Measurements from ENCODE around the gene INPP1. TPM values are rescaled to one million over a fixed set of nuclear protein-coding genes. Genes with fewer than 3 reads are reported as not detected.

The INPP1 gene
- total and polyA plus RNA-seq, 2 donors from 2014 or later: 15.1 to 27.2 TPM

GRCh38 chr2:190318514-190318913, 24.9 kb upstream of the INPP1 start:
- H3K27ac ChIP-seq (ENCODE audit: low read depth in 2 of 2, low read length in 2 of 2): peak overlapping the region; percentile 92 to 98
- H3K4me1 ChIP-seq (ENCODE audit: control insufficient read depth in 2 of 3, insufficient read depth in 2 of 3, low read depth in 1 of 3, low read length in 3 of 3): peaks cover 0 to 13% (median 9%) of the 10 kb centered on the region in 3 donors
- no peaks in the 10 kb centered on the region for H3K9me3 ChIP-seq (ENCODE audit: control insufficient read depth in 2 of 3, insufficient read depth in 1 of 3, low read length in 3 of 3)

DNA sequence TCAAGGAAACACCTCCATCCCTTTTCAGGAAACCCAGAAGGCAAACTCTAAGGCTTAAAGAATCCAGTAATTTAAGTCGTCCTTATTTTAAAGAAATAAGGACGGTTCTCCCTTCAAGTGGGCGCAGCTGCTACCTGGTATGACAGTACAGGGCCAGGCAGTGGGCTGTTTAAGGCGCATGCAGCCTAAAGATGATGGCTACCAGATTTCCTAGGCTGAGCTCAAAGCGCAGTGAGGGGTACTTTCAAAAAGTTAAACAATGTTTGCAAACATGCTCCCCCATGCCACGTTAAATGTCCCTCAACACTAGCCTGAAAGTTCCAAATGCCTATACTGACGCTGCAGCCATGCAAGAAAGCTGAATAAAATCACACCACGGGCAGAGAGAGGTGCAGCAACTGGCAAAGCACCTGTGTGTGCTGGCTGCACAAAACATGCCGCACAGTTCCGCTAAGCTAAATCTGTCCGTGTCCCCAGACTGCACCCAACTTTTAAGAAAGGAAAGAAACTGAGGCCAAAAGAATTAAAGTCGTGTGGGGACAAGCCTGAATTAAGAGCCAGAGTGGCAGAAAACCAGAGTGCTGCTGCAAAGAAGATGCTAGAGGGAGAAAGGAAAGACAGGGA, 24.3 kb upstream of the INPP1 start:
- DNase-seq: peak in 1 of 5 donors; percentile 57
- Histone ChIP-seq H3K27me3 (ENCODE audit: control insufficient read depth, insufficient read depth, low read length) (no peaks in the 10 kb centered on the region), H3K4me1 (ENCODE audit: control insufficient read depth in 2 of 3, insufficient read depth in 2 of 3, low read depth in 1 of 3, low read length in 3 of 3) (peaks cover 0 to 13% (median 9%) of the 10 kb centered on the region in 3 donors), H3K4me3 (ENCODE audit: low read length in 3 of 3) (peak overlapping the region; percentile 86 to 96 (median 94)), H3K27ac (ENCODE audit: low read depth in 2 of 2, low read length in 2 of 2) (peak overlapping the region; percentile 92 to 98), H3K9me3 (ENCODE audit: control insufficient read depth in 2 of 3, insufficient read depth in 1 of 3, low read length in 3 of 3) (no peaks in the 10 kb centered on the region), H3K9ac (ENCODE audit: low read length in 3 of 3) (peak overlapping the region; percentile 73 to 93 (median 90)), H3K36me3 (ENCODE audit: control insufficient read depth in 2 of 3, insufficient read depth in 3 of 3, low read length in 3 of 3) (no peaks in the 10 kb centered on the region)
- TF ChIP-seq, protein P1, sequence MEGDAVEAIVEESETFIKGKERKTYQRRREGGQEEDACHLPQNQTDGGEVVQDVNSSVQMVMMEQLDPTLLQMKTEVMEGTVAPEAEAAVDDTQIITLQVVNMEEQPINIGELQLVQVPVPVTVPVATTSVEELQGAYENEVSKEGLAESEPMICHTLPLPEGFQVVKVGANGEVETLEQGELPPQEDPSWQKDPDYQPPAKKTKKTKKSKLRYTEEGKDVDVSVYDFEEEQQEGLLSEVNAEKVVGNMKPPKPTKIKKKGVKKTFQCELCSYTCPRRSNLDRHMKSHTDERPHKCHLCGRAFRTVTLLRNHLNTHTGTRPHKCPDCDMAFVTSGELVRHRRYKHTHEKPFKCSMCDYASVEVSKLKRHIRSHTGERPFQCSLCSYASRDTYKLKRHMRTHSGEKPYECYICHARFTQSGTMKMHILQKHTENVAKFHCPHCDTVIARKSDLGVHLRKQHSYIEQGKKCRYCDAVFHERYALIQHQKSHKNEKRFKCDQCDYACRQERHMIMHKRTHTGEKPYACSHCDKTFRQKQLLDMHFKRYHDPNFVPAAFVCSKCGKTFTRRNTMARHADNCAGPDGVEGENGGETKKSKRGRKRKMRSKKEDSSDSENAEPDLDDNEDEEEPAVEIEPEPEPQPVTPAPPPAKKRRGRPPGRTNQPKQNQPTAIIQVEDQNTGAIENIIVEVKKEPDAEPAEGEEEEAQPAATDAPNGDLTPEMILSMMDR (IDR thresholded peaks at IDR 0.05; ENCODE audit: borderline replicate concordance, extremely low read depth, insufficient read depth): no peak
- intact Hi-C loops (cut with DNase I): loop anchor here (5.0 kb wide), 1 partner anchor 163 kb away; no protein-coding TSS in a partner anchor
- FAIRE-seq: no peak

More at GRCh38 chr2:190318514-190318913, 24.9 kb upstream of the INPP1 start:
- DNase-seq (no peak), FAIRE-seq (no peak)
- H3K4me3 ChIP-seq (ENCODE audit: low read length in 3 of 3): peak overlapping the region; percentile 86 to 96 (median 94)
- H3K9ac ChIP-seq (ENCODE audit: low read length in 3 of 3): peak overlapping the region; percentile 73 to 93 (median 90)
- H3K27me3 ChIP-seq (ENCODE audit: control insufficient read depth, insufficient read depth, low read length): no peaks in the 10 kb centered on the region
- H3K36me3 ChIP-seq (ENCODE audit: control insufficient read depth in 2 of 3, insufficient read depth in 3 of 3, low read length in 3 of 3): no peaks in the 10 kb centered on the region
- TF ChIP-seq, protein P1 (IDR thresholded peaks at IDR 0.05; ENCODE audit: borderline replicate concordance, extremely low read depth, insufficient read depth): no peak
- intact Hi-C loops (cut with DNase I): loop anchor here (5.0 kb wide), 1 partner anchor 164 kb away; no protein-coding TSS in a partner anchor

- intact Hi-C loops (cut with DNase I): loop anchor here (5.0 kb wide), 1 partner anchor 162 kb away; no protein-coding TSS in a partner anchor
- Histone ChIP-seq H3K36me3 (ENCODE audit: control insufficient read depth in 2 of 3, insufficient read depth in 3 of 3, low read length in 3 of 3) (no peaks in the 10 kb centered on the region), H3K27ac (ENCODE audit: low read depth in 2 of 2, low read length in 2 of 2) (peak within 1 kb of the TSS; percentile 92 to 98), H3K4me3 (ENCODE audit: low read length in 3 of 3) (peak within 1 kb of the TSS; percentile 86 to 96 (median 94)), H3K9ac (ENCODE audit: low read length in 3 of 3) (peak within 1 kb of the TSS; percentile 73 to 93 (median 90)), H3K9me3 (ENCODE audit: control insufficient read depth in 2 of 3, insufficient read depth in 1 of 3, low read length in 3 of 3) (no peaks in the 10 kb centered on the region), H3K27me3 (ENCODE audit: control insufficient read depth, insufficient read depth, low read length) (no peaks in the 10 kb centered on the region), H3K4me1 (ENCODE audit: control insufficient read depth in 2 of 3, insufficient read depth in 2 of 3, low read depth in 1 of 3, low read length in 3 of 3) (peaks cover 0 to 13% (median 9%) of the 10 kb centered on the region in 3 donors)
- FAIRE-seq (peak; percentile 99), DNase-seq (peak; percentile 99 to 100 (median 99))
- TF ChIP-seq, protein P1 (IDR thresholded peaks at IDR 0.05; ENCODE audit: borderline replicate concordance, extremely low read depth, insufficient read depth): peak; percentile 73
Measured at GRCh38 chr2:190319555-190320498, 23.6 kb upstream of the INPP1 start, which contains the start of gene HIBCH. TSS of gene HIBCH (minus strand) at chr2:190319826. CDS start at chr2:190319750, 76 bp downstream.
